BLaER1 (cell line): ENCODE data around the gene PAQR5.

ENCODE experiments used
- H3K27ac ChIP-seq: shearing (Covaris generic); formaldehyde crosslinking; 2 replicates; pipeline ENCODE4 v1.8.1; 2022
- H3K27me3 ChIP-seq: shearing (Covaris generic); formaldehyde crosslinking; 2 replicates; pipeline ENCODE4 v1.8.1; 2022
- H3K36me3 ChIP-seq: shearing (Covaris generic); formaldehyde crosslinking; 2 replicates; pipeline ENCODE4 v1.8.1; 2022
- H3K4me1 ChIP-seq: shearing (Covaris generic); formaldehyde crosslinking; 2 replicates; pipeline ENCODE4 v1.8.1; 2022
- H3K4me2 ChIP-seq: shearing (Covaris generic); formaldehyde crosslinking; 2 replicates; pipeline ENCODE4 v1.8.1; 2022
- H3K4me3 ChIP-seq: shearing (Covaris generic); formaldehyde crosslinking; 2 replicates; pipeline ENCODE4 v1.8.1; 2022
- H3K9ac ChIP-seq: shearing (Covaris generic); formaldehyde crosslinking; 2 replicates; pipeline ENCODE4 v1.8.1; 2022
- H3K9me3 ChIP-seq: shearing (Covaris generic); formaldehyde crosslinking; 2 replicates; pipeline ENCODE4 v1.8.1; 2022
- H4K20me1 ChIP-seq: shearing (Covaris generic); formaldehyde crosslinking; 2 replicates; pipeline ENCODE4 v1.8.1; 2022
- Cebpa-rat ChIP-seq: shearing (Covaris generic); IDR thresholded peaks from 2 replicates; pipeline ENCODE4 v1.8.1; 2022

The PAQR5 gene

GRCh38 chr15:69388260-69388705, 89.6 kb downstream of the PAQR5 start:
- H3K9ac ChIP-seq, result no peak overlapping the region
- no peaks in the 10 kb centered on the region for H3K4me1 ChIP-seq
- H3K27ac ChIP-seq, result no peak overlapping the region
- H4K20me1 ChIP-seq, result no peaks in the 10 kb centered on the region
- H3K9me3 ChIP-seq, result no peaks in the 10 kb centered on the region
- H3K4me3 ChIP-seq, result no peak overlapping the region
- no peaks in the 10 kb centered on the region for H3K36me3 ChIP-seq
- H3K4me2 ChIP-seq, result no peak overlapping the region
- H3K27me3 ChIP-seq, result no peaks in the 10 kb centered on the region
- TF ChIP-seq Cebpa-rat, result no peak

- Histone ChIP-seq H3K9ac (no peak overlapping the region), H3K4me1 (peaks cover 4% of the 10 kb centered on the region; the same call in 1 of the 2 replicates)
These were observed 90.7 kb downstream of the PAQR5 start for GRCh38 chr15:69389426-69389825.

DNA sequence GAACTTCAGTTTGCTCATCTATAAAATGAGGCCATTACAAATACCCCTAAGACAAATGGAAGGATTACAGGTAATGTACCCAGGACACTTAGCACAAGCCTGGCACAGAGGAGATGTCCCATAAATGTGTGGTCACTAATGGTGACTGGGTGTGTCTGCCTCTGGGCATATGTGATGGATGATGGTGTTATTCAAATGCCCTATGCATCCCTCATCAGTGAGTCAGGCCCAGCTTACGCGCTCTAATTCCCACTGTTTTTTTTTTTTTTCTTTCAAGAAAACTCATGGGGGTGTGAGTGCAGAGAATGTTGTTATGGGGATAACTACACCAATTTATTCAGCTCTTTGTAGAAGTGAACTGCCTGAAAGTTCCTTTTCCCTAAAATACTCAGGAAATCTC, 91.9 kb downstream of the PAQR5 start:
- Histone ChIP-seq H3K36me3 (no peaks in the 10 kb centered on the region), H4K20me1 (no peaks in the 10 kb centered on the region), H3K4me3 (no peak overlapping the region), H3K4me2 (no peak overlapping the region), H3K27me3 (no peaks in the 10 kb centered on the region), H3K4me1 (peaks cover 5% of the 10 kb centered on the region; the same call in 1 of the 2 replicates), H3K27ac (no peak overlapping the region), H3K9me3 (no peaks in the 10 kb centered on the region), H3K9ac (no peak overlapping the region)
- no peak for TF ChIP-seq Cebpa-rat

More at GRCh38 chr15:69389426-69389825, 90.7 kb downstream of the PAQR5 start:
- H3K4me2 ChIP-seq, result no peak overlapping the region
- TF ChIP-seq Cebpa-rat, result no peak
- H3K27ac ChIP-seq, result no peak overlapping the region
- no peak overlapping the region for H3K4me3 ChIP-seq
- no peaks in the 10 kb centered on the region for H3K27me3 ChIP-seq
- no peaks in the 10 kb centered on the region for H4K20me1 ChIP-seq
- no peaks in the 10 kb centered on the region for H3K36me3 ChIP-seq
- H3K9me3 ChIP-seq, result no peaks in the 10 kb centered on the region

- TF ChIP-seq Cebpa-rat, result no peak
- no peaks in the 10 kb centered on the region for H3K36me3 ChIP-seq
- H3K9ac ChIP-seq, result no peak overlapping the region
- H3K4me3 ChIP-seq, result no peak overlapping the region
- no peaks in the 10 kb centered on the region for H3K27me3 ChIP-seq
- no peak overlapping the region for H3K4me2 ChIP-seq
- no peaks in the 10 kb centered on the region for H3K9me3 ChIP-seq
- no peaks in the 10 kb centered on the region for H4K20me1 ChIP-seq
- H3K4me1 ChIP-seq, result peaks cover 5% of the 10 kb centered on the region; the same call in 1 of the 2 replicates
- H3K27ac ChIP-seq, result no peak overlapping the region
These were observed 92.5 kb downstream of the PAQR5 start for GRCh38 chr15:69391046-69391757.

DNA sequence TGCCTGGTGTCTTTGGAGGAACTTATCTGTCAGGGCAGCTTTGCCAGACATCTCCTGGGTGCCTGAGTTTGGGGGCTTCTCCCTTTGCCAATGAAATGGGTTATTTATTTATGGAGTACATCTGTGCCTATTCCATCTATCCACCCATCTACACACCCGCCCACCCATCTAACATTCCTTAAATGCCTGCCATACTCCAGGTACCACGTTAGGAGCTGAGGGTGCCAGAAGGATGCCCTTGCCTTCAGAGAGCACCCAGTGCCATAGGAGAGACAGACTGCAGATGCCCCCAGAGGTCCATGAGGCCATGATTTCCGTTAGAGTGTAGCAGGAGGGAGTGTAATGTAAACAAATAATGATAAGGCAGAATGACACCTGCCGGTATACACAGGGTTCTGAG, 93.6 kb downstream of the PAQR5 start:
- Histone ChIP-seq H3K27me3 (no peaks in the 10 kb centered on the region), H3K36me3 (no peaks in the 10 kb centered on the region), H3K4me3 (no peak overlapping the region), H3K9ac (no peak overlapping the region), H3K4me2 (no peak overlapping the region), H3K9me3 (no peaks in the 10 kb centered on the region), H4K20me1 (no peaks in the 10 kb centered on the region), H3K4me1 (peaks cover 5% of the 10 kb centered on the region; the same call in 1 of the 2 replicates), H3K27ac (no peak overlapping the region)
- TF ChIP-seq Cebpa-rat, result no peak

DNA sequence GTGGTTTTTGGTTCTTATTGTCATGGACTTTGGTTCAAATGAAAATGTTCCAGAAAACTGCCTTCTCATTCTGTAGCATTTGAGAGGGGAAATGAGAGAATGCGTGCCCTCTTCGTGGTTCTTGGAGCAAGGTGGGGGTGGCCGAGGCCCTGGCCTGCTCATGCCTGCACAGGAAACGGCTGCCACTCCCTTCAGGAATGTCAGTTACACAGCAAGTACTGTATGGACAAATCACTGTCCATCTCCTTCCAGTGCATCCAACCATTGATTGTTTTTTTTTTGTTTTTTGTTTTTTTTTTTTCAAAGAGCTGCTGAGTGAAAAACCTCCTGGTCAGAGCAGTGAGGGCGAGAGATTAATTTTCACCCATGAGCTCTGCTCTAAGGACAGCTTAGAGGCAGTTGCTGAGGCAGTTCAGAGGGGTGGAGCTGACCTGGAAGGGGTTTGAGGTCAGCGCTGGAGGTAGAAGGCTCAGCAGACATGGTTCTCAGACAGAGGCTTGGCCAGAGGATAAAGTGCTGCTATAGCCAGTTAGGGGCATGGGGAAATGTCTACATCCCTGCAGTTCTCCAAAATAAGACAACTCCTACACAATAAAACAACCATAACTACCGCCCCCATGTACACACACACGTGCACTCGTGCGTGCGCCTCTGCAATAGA, 95.2 kb downstream of the PAQR5 start:
- Histone ChIP-seq H3K4me1 (peaks cover 17% of the 10 kb centered on the region), H3K36me3 (no peaks in the 10 kb centered on the region), H3K4me3 (no peak overlapping the region), H3K27ac (no peak overlapping the region), H4K20me1 (no peaks in the 10 kb centered on the region), H3K9me3 (no peaks in the 10 kb centered on the region), H3K9ac (no peak overlapping the region), H3K4me2 (peak overlapping the region; percentile 34; the same call in 1 of the 2 replicates), H3K27me3 (no peaks in the 10 kb centered on the region)
- TF ChIP-seq Cebpa-rat, result no peak

- H3K4me2 ChIP-seq, result peak overlapping the region; percentile 34; the same call in 1 of the 2 replicates
- no peaks in the 10 kb centered on the region for H3K36me3 ChIP-seq
- no peaks in the 10 kb centered on the region for H4K20me1 ChIP-seq
- no peaks in the 10 kb centered on the region for H3K9me3 ChIP-seq
- TF ChIP-seq Cebpa-rat, result no peak
- no peak overlapping the region for H3K27ac ChIP-seq
- H3K9ac ChIP-seq, result no peak overlapping the region
- peaks cover 18% of the 10 kb centered on the region for H3K4me1 ChIP-seq
- no peaks in the 10 kb centered on the region for H3K27me3 ChIP-seq
- H3K4me3 ChIP-seq, result no peak overlapping the region
These were observed 96.0 kb downstream of the PAQR5 start for GRCh38 chr15:69394556-69395282.

DNA sequence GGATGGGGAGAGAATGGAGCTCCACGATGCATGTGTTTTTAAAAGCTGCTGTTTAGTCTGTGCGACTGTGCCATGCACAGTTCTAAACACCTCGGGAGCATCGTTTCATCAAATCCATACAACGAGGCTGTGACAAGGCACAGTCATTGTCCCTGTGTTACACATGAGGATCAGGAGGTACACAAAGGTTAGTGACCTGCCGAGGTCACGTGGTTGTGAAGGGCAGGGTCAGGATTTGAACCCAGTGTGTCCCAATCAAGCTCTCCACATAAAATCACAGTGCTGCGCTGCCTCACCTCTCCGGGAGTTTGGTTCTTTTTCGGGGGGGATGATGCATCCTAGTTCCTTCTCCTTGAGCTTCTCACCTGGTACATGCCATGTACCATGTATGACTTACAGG, 96.7 kb downstream of the PAQR5 start:
- no peaks in the 10 kb centered on the region for H3K9me3 ChIP-seq
- no peaks in the 10 kb centered on the region for H3K36me3 ChIP-seq
- no peak overlapping the region for H3K4me3 ChIP-seq
- no peak overlapping the region for H3K9ac ChIP-seq
- peaks cover 18% of the 10 kb centered on the region for H3K4me1 ChIP-seq
- no peak overlapping the region for H3K4me2 ChIP-seq
- H4K20me1 ChIP-seq, result no peaks in the 10 kb centered on the region
- no peaks in the 10 kb centered on the region for H3K27me3 ChIP-seq
- no peak overlapping the region for H3K27ac ChIP-seq
- TF ChIP-seq Cebpa-rat, result no peak

GRCh38 chr15:69395991-69396390, 97.3 kb downstream of the PAQR5 start:
- peaks cover 18% of the 10 kb centered on the region for H3K4me1 ChIP-seq
- H3K27me3 ChIP-seq, result no peaks in the 10 kb centered on the region
- no peak overlapping the region for H3K9ac ChIP-seq
- H3K27ac ChIP-seq, result no peak overlapping the region
- H3K9me3 ChIP-seq, result no peaks in the 10 kb centered on the region
- no peak overlapping the region for H3K4me3 ChIP-seq
- no peaks in the 10 kb centered on the region for H3K36me3 ChIP-seq
- no peak for TF ChIP-seq Cebpa-rat
- no peak overlapping the region for H3K4me2 ChIP-seq
- H4K20me1 ChIP-seq, result no peaks in the 10 kb centered on the region

- TF ChIP-seq Cebpa-rat, result no peak
- no peaks in the 10 kb centered on the region for H3K9me3 ChIP-seq
- peaks cover 18% of the 10 kb centered on the region for H3K4me1 ChIP-seq
These were observed 99.8 kb downstream of the PAQR5 start for GRCh38 chr15:69398491-69398891.

More at GRCh38 chr15:69398491-69398891, 99.8 kb downstream of the PAQR5 start:
- Histone ChIP-seq H3K9ac (no peak overlapping the region), H3K4me2 (peak overlapping the region; percentile 62), H4K20me1 (no peaks in the 10 kb centered on the region), H3K4me3 (no peak overlapping the region), H3K27me3 (no peaks in the 10 kb centered on the region), H3K27ac (no peak overlapping the region), H3K36me3 (no peaks in the 10 kb centered on the region)
